GM21390 (cell line): ENCODE results near the gene IGFBP5.

Source experiments
- ATAC-seq: cut with Tn5 transposase; IDR thresholded peaks from one replicate; pipeline ENCODE4 v1.9.1; 2021; ENCODE audit not compliant: unreplicated experiment

IGFBP5 gene

DNA sequence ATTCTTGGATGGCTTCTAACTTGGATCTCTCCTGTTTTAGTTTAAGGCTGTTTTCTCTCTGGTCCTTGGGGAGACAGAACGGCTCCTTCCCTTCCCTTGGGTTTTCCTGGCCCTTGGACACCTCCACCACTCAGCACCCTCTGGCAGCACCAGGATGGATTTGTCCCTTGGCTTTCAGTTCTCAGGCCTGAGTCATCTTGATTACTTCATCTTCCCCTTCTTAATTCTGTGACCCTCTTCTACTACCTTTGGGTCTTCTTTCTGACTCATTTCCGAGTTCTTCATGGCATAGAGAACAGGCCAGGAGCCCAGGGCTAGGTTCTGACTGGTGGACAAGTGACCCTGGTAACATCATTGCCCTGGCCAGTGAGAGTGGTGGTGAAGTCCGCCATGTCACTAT, 47.2 kb downstream of the IGFBP5 start:
- ATAC-seq: no peak

DNA sequence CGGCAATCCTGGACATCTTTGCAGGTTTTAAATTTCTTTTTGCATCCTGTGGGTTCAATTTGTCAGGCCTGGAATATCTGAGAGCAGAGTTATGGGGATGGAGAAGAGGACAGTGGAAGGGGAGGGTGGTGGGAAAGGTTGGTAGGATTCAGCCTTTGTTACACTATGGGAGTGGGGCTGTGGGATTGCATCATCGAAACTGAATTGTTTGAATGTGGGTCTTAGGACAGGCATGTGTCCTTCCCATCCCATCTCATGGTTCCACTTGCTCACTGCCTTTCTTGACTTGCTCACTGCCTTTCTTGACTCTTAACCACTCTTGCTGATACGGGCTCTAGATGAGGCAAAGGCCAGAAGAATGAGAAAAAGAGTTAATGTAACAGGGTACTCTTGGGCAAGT, 49.2 kb downstream of the IGFBP5 start:
- no peak for ATAC-seq

DNA sequence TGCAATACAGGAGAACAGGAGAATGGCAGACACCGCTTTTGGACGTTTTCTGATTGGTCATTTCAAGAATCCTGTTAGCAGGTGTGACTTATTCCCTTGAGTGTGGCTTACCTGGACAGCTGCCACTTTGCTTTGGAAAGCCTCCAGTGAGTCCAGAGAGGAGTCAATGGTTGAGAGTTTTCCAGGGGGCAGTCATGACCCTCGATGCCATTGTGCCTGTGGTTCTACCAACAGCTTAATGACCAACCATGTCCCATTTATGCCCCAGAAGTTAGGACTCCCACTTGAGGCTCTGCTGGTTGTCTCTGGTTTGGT, 49.8 kb downstream of the IGFBP5 start:
- ATAC-seq: no peak

DNA sequence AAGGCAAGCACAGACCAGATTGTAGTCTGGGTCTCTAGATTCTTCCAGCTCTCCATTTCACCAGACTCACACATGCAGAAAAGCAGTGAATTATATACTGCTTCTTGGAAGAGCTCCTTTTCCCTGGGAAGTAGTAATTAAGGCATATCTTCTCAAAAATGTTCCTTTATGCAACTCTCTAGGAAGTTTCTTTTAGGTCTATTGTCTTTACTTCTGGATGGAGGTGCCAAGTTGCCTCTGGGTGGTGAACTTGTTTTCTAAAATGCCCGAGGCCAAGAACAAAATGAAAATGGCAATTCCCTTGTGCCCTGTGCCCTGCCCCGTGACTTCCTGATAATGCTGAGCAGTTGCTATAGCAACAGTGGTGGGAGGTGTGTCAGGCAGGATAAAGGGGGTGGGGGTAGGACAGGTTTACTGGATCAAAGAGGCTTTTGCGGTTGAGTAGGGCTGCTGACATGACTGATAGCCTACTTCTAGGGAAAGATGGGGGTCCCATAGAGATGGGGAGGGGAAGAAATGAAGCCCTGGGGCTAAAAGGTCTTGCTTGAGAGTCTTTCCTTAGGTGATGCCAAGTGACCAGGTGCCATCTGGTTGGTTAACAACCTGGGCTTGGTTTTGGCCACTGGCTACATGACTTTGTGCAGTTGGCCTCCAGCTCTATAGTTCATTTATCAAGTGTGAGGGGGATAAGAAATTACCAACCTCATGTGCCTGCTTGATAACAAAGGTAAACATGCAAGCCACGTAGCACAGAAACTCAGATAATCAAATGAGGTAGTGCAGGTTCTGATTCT, 50.3 kb downstream of the IGFBP5 start:
- no peak for ATAC-seq

DNA sequence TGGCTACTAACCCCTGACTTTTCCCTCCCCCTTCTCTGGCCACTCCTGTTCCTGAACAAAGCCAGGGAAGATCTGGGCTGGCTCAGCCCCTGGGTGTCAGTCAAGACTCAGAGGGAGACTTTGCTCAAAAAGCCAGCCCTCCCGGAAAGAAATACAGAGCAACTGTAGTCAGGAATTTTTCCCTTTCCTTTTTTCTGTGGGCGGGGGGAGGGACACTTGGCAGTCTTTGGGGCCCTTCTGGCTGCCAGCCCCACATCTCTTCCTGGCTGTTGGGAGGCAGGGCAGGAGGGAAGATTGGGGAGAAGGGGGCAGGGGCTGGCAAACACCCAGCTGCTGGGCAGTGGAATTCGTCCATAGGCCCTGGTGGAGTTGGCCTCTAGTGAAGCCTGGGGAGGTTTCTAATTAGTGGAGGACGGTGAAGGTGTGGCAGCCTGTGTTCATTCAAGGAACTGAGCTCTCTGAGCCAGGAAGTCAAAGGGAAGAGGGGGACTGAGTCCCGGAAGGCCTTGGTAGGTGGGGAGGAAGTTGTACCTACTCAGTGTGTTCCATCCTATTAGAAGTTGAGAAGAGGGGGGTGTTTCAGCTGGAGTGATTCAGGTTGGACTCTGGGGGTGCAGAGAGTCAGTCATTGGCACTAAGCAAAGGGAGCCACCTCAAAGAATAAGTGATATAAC, 51.2 kb downstream of the IGFBP5 start:
- ATAC-seq: no peak

DNA sequence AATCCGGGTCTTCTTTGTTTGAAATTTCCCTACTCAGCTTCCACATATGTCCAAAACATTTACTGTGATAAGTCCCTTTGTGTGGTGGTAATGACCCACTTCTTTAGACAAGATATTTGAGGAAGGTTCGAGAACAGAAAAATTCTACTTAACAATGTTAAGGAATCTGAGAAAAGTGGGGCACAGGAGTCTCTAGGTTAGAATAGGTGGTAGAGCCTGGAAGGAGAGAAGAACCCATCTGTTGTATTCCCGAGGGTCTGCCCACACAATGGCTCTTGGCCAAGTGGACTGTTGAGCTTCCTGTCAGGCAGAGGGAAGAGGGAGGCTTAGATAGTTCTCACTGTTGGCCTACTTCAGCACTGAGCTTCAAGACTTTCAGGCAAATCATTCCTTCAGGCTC, 57.9 kb downstream of the IGFBP5 start:
- ATAC-seq: no peak

DNA sequence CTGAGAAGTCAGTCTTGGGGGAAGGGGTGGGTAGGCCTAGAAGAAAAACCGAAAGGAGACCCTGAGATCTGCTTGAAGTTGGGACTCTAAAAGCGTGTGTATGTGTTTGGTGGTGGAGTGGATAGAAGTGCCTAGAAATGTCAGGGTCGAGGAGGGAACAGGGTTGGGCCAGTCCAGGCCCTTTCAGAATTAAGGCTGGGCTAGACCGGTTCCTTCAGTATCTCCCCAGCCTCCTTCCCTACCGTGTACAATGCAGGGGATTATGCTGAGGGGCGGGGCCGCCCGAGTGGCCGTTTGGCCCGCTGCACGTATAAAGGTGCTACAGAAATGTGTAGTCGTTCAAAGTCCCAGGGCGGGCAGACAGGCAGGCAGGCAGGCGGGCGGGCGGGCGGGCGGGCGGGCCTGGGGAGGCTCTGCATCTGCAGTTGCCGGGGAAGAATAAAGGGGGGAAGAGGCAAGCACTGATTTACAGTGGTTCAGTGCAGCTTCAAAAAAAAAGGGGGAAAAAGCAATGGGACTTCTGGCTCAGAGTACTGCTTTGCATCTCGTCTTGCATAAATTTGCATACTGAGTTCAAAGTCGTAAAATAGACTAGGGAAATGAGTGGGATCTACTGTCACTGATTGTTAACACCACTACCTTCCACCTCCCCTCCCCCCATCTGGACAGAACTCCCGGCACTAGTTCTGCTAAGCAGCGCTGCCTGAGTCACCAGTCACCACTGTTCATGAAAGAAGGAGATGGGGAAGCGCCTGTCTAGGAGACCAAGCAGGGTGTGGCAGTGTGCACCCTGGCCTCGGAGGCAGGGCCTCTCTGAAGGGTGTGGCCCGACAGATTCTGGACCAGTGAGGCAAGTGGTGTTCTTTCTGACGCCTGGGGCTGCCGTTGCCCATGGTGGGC, 58.5 kb downstream of the IGFBP5 start:
- ATAC-seq: no peak

DNA sequence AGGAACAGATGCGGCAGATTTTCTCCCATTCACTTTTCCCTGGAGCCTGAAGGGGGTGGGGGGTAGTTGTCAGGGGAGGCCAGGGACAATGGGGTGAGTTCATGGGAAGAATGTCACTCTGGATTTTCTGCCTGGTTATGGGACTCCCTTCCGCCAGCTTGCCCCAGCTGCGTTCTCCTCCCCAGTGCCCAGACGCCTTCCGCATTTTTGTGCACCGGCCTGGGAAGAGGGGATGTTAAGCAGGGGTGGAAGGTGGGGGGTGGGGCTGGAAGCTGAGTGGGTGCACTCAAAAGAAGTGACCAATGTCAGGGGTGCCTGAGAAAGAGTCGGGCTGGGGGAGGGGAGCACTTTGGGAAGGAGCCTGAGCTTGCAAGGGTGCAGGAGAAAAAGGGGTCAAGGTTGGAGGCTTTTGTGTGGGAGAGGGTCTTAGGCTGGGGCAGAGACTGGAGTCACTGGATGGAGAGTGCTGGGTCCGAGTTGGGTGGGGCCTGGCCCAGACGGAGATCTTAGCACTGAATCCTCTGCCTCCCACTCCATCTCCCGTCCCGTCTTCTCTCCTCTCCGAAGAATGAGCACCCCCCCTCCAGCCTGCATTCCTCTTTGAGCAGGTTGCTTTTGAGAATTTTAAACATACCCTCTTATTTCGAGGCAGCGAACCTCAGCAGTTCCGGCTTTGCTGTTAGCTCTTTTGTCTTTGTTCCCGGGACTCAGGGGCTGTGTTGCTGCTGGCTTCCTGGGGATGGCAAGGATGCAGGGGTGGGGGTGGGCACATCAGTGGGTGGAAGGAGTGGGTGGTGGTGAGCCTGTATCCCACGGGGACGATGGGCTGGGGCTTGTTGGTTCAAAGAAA, 59.4 kb downstream of the IGFBP5 start:
- no peak for ATAC-seq

DNA sequence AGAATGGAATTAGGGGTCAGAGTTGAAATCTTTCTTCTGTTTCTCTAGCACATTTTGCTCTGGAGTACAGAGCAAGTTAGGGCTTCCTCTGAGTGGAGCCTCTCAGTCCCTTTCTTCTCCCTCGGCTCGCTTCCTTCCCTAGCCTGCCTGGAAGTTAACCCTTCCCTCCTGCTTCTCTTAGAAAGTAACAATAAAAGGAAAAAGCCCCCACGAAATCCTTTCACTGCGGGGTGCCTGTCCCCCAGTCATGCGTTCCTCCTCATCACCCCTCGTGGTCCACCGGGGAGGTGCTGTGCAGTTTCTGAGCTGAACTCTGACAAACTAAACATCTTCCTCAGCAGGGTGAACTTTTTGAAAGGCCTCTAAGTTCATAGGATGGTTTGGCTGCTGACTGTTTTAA, 60.2 kb downstream of the IGFBP5 start:
- no peak for ATAC-seq

DNA sequence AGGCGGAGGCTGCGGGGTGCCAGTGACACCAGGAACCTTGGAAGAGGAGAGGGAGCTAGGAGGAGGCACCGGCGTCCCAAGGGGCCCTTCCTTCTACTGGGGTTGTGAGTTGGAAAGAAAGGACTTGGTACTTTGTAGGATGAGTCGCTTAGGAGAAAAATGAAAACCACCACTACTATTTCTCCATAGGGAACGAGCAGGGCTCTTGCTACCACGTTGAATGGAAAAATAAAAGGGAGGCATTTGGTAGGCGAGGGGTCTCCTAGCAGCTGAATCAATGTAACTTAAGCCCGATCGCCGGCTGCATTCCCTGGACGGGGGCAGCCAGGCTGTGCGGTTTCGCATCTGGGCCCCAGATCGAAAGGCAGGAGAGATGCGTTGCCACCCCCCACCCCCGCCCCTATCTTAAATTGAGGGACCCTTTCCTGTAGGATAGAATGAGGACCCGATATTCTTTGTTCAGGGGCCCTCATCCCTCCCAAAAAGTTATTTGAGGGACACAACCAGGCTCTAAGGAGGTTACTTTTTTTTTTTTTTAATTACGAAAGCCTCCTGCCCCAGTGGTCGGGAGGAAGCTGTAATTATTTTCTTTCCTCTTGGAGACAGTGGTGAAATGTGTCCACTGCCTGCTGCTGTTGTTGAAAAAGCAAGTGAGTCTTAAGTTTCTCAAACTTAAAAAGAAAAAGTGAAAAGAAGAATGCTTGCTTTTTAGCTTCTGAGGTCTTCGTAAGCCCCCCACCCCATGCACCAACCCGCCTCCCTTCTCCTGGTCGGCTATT, 60.8 kb downstream of the IGFBP5 start:
- no peak for ATAC-seq

DNA sequence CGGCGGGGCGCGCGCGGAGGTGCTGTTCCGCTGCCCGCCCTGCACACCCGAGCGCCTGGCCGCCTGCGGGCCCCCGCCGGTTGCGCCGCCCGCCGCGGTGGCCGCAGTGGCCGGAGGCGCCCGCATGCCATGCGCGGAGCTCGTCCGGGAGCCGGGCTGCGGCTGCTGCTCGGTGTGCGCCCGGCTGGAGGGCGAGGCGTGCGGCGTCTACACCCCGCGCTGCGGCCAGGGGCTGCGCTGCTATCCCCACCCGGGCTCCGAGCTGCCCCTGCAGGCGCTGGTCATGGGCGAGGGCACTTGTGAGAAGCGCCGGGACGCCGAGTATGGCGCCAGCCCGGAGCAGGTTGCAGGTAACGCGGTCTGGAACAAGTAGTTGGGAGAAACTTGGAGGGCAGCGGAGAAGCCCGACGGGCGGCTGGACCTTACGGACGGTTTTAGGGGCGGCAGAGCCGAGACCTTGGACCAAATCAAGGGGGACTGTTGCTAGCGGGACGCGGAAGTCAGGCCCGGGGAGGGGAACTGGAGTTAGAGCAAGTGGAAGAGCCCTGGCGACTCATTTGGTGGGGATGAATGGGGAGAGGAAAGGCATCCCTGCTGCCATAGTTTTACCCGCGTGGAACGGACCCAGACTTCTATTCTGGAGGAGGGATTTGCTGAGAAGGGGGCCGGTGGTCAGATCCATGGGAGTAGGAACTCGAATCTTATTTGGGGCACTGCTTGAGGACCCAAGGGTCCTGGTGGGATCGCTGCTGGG, 61.6 kb downstream of the IGFBP5 start:
- no peak for ATAC-seq

DNA sequence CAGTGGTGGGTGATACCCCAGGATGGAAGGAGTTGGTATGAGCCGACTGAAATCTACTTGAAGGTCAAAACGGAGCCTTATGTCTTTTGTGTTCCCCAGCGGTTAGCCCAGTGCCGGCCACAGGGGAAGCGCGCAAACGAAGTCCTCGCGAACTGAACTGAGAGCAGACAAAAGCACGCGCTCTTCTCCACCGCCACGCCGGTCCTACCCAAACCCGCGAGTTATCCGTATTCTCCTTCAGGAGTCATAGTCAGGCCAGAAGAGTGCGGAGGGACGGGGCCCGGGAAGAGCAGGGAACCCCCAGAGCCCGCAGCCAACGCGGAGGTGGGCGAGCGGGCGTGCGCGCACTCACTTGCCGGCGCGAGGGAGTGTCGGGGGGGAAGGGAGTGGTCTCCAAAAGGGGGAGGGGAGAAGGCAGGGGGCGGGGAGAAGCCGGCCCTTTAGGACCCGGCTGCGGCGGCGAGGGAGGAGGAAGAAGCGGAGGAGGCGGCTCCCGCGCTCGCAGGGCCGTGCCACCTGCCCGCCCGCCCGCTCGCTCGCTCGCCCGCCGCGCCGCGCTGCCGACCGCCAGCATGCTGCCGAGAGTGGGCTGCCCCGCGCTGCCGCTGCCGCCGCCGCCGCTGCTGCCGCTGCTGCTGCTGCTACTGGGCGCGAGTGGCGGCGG, 62.3 kb downstream of the IGFBP5 start, which contains the start of gene IGFBP2:
IGFBP2 (plus strand) TSS at position 469 of the 664 bp plus-strand sequence; CDS start at position 573, 104 bp downstream.
- ATAC-seq: no peak

DNA sequence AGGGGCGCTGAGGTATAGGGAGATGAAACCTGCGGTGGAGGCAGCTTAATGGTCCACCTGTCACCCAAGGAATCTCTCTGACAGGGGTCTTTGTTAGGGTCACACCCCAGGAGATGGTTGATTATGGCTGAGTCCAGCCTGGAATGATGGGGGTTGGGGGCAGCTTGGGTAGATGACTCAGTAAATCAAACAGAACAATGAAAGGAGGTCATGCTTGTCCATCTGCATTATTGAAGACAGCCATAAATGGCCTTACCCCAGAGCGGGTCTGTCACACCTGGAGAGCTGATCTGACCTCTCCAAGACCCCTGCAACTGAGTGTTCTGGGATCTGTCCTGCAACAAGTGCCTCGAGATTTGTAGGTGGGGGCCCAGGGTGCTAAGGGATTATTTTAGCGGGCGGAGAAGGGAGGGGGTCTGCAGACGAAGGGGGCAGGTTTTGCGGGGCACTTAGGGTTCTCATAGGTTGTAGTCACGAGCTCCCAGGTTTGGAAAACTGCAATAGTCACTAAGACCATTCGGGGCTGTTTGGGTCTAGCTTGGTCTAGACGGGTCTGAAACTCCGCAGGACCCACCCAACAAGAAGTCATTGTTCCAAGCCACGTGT, 62.9 kb downstream of the IGFBP5 start:
- ATAC-seq: no peak

DNA sequence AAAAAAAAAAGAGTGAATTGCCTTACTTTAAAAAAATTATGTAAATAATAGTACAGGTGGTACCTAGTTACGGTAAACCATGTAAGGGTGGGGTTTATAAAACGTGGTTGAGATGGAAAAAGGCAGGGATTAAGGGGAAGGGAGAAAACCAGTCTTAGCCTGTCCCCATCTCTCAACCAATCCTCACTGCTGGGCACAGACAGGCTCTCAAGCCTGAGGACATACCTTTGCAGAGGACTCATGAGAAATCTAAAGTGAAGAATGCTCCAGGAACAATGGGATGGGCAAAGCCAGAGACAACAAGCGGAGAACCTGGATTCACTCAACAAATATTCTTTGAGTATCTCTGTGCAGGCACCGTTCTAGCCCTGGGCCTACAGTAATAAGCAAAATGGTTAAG, 65.6 kb downstream of the IGFBP5 start:
- no peak for ATAC-seq

DNA sequence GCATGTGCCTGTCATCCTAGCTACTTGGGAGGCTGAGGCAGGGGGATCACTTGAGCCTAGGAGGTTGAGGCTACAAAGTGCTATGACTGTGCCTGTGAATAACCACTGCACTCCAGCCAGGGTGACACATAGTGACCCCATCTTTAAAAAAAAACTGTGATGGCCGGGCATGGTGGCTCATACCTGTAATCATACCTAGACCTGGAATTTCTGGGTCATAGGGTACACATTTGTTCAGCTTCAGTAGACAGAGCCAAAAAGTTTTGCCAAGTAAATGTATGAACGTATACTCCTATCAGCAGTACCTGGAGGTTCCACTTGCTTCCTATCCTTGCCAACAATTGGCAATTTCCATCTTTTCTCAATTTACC, 68.5 kb downstream of the IGFBP5 start:
- ATAC-seq: no peak

DNA sequence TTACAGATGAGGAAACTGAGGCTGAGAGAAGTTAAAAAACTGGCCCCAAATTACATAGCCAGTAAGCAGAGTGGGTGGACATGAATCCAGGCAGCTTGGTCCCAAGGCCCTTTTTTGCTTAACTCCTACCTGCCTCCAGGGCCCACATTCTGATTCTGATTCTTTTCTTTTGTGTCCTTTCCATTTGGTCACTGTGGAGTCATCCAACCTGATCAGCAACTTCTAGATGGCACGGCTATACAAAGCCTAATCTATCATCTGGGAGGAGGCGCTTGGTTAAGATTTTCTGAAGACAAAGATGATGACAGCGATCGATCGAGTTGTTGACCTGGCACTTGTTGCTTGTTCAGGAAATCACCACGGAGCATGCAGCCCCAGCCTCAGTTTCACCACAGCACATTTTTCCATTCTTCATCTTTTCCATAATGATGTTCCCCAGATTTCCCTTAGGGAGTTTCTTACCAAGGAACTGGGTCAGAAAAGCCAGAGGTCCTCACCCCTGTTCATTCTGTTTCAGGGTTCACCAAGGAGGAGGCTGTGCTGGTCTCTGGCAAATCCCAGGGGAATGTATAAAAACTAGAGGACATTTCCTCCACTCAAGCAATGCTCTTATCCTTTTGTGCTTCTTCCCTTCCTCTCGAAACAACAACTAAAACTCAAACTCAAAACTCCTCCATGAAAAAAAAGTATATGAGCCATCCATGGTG, 69.0 kb downstream of the IGFBP5 start:
- no peak for ATAC-seq

DNA sequence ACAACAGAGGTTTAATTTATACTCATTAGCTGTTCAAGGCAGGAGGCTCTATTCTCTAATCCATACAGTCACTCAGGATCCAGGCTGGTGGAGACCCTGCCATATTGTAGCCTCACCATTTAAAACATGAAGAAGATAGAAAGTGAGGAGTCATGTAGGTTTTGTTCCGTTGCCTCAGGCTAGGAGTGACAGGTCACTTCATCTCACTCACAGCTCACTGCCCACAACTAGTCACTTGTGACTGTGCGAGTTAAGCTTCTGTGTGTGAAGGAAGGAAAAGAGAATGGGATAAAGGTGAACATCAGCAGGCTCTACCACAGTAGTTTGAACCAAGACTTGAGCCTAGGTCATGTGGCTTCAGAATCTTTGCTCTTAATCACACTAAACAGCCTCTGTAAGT, 71.1 kb downstream of the IGFBP5 start:
- ATAC-seq: no peak

DNA sequence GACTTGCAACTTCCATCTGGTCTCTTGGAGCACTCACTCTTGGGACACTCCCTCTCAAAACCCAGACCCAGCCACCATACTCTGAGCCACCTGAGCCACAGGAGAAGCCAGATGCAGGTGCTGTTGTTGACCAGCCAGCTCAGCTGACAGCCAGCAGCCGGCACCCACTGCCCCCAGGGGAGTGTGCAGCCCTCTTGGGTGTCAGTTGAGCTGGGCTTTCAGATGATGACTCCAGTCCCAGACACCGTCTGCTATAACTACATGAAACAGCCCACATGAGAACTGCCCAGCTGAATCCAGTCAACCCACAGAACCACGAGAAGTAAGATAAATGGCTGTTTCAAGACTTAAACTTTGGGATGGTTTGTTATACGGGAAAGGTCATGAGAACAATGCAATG, 72.8 kb downstream of the IGFBP5 start:
- no peak for ATAC-seq
